K562 (cell line): Measurements from ENCODE around the gene TIMM10. TPM values are rescaled to one million over a fixed set of nuclear protein-coding genes. Genes with fewer than 3 reads are reported as not detected.
A peak's percentile ranks its signal among the peaks of the same experiment; 100 is the strongest.

Source experiments
- ETS2 ChIP-seq: IDR thresholded peaks from 2 replicates; pipeline ENCODE4 v1.6.1; 2016; ENCODE audit warnings: borderline replicate concordance, missing genetic modification characterization, mild to moderate bottlenecking, moderate library complexity, missing compliant biosample characterization; ENCODE audit not compliant: poor library complexity, severe bottlenecking
- HNRNPH1 ChIP-seq: fragments of 200-400 bp; formaldehyde crosslinking; optimal IDR thresholded peaks from 2 replicates; pipeline ENCODE3; 2017; ENCODE audit warnings: low read depth, mild to moderate bottlenecking, low read length, moderate library complexity
- HNRNPL ChIP-seq: fragments of 200-400 bp; formaldehyde crosslinking; IDR thresholded peaks from 2 replicates; pipeline ENCODE4 v1.6.1; 2017; ENCODE audit warnings: low read depth, mild to moderate bottlenecking, low read length
- ID3 ChIP-seq, 2 experiments: fragments of 250-450 bp in 1 of 2; fragments of 450-650 bp in 1 of 2; sonication (Bioruptor Pico) in 1 of 2; IDR thresholded peaks; 2 replicates each; pipeline versions ENCODE4 v1.6.1 to v1.8.0; 2016 to 2021; ENCODE audit warnings: mild to moderate bottlenecking in 2 of 2, moderate library complexity in 2 of 2, missing compliant biosample characterization in 1 of 2, missing genetic modification characterization in 1 of 2
- SMAD2 ChIP-seq: fragments of 150-350 bp; IDR thresholded peaks from 2 replicates; pipeline ENCODE4 v1.6.1; 2014; ENCODE audit warnings: low read depth, mild to moderate bottlenecking, low read length
- SRSF3 ChIP-seq: fragments of 200-400 bp; formaldehyde crosslinking; IDR thresholded peaks from 2 replicates; pipeline ENCODE4 v1.6.1; 2016; ENCODE audit warnings: mild to moderate bottlenecking, low read length, moderate library complexity; ENCODE audit not compliant: insufficient read depth
- SRSF9 ChIP-seq: fragments of 200-400 bp; formaldehyde crosslinking; IDR thresholded peaks from 2 replicates; pipeline ENCODE4 v1.6.1; 2017; ENCODE audit warnings: low read depth, low read length, borderline replicate concordance
- TARDBP ChIP-seq: fragments of 450-650 bp; IDR thresholded peaks from 2 replicates; pipeline ENCODE4 v1.6.1; 2016
- XRCC4 ChIP-seq: IDR thresholded peaks from one replicate; pipeline ENCODE4 v1.6.1; 2011; ENCODE audit not compliant: insufficient read depth, insufficient read length; ENCODE audit errors: extremely low read depth
- ZBTB43 ChIP-seq: sonication (generic); formaldehyde crosslinking; IDR thresholded peaks from 2 replicates; pipeline ENCODE4 v1.8.0; 2023; ENCODE audit warnings: mild to moderate bottlenecking, missing genetic modification reagents
- ZFP1 ChIP-seq: fragments of 450-650 bp; formaldehyde crosslinking; IDR thresholded peaks from 2 replicates; pipeline ENCODE4 v1.4.0; 2020; ENCODE audit warnings: mild to moderate bottlenecking, mixed read lengths
- ZNF143 ChIP-seq: sonication (generic); formaldehyde crosslinking; IDR thresholded peaks from 2 replicates; pipeline ENCODE4 v1.9.0; 2022; ENCODE audit warnings: mild to moderate bottlenecking, missing genetic modification reagents
- ZNF316 ChIP-seq: fragments of 450-650 bp; IDR thresholded peaks from 2 replicates; pipeline ENCODE4 v1.6.1; 2016
- ZNF318 ChIP-seq, 2 experiments: fragments of 450-650 bp; IDR thresholded peaks; 2 replicates each; pipeline ENCODE4 v1.6.1; 2016; ENCODE audit warnings: mild to moderate bottlenecking in 2 of 2, borderline replicate concordance in 1 of 2, low read depth in 1 of 2, moderate library complexity in 1 of 2
- ZNF408 ChIP-seq: fragments of 250-450 bp; sonication (Bioruptor Pico); IDR thresholded peaks from 2 replicates; pipeline ENCODE4 v1.4.0; 2020; ENCODE audit warnings: low read depth, mild to moderate bottlenecking, moderate library complexity
- ZNF830 ChIP-seq: fragments of 250-450 bp; sonication (Bioruptor Pico); IDR thresholded peaks from 2 replicates; pipeline ENCODE4 v1.5.0; 2021; ENCODE audit warnings: mild to moderate bottlenecking
- polyA plus RNA-seq, 8 experiments: library from polyadenylated mRNA; depleted of rRNA in 4 of 8; stranded (reverse) in 5 of 8; unstranded in 3 of 8; fragments of >200 nt; fragmentation: Nextera tagmentation in 2 of 8; fragmentation: Illumina TruSeq in 1 of 8; extraction: Ambion mirVana in 2 of 8; extraction: Trizol in 1 of 8; gene quantifications; 2 replicates each; pipeline versions ENCODE4 v1.2.1 to v1.2.3, GENCODE V29; 2011 to 2014; ENCODE audit warnings: inconsistent platforms in 1 of 8, missing spikeins in 1 of 8
- total RNA-seq, 7 experiments: library from RNA; depleted of rRNA in 6 of 7; stranded (reverse); fragments of >200 nt in 6 of 7; fragmentation: Illumina TruSeq in 2 of 7; extraction: Trizol in 2 of 7; gene quantifications; 2 replicates each; pipeline versions ENCODE4 v1.2.1 to v1.2.3, GENCODE V29; 2011 to 2021; ENCODE audit warnings: low replicate concordance in 1 of 7

TIMM10 gene
- total and polyA plus RNA-seq, 9 of the 15 experiments (the other 6 are each of a cell fraction or from before 2014, with no cell fraction given): 109 to 553 (median 172) TPM

GRCh38 chr11:57493507-57494503 lies 36.7 kb downstream of the TIMM10 start (continued):
- TF ChIP-seq ZNF318 (IDR thresholded peaks at IDR 0.05; ENCODE audit: borderline replicate concordance in 1 of 2, low read depth in 1 of 2) (no peak), HNRNPL (no peak), ZNF408 (no peak), XRCC4 (no peak), ZNF143 (CRISPR knock-in tag) (0 out of 2 replicates have a peak, but pooled peaks have one; percentile 30), HNRNPH1 (no peak), SRSF9 (no peak), ETS2 (tag) (no peak), TARDBP (0 out of 2 replicates have a peak, but pooled peaks have one; percentile 24), SMAD2 (no peak), SRSF3 (peak; percentile 89; the same call in 1 of the 2 replicates), ZBTB43 (CRISPR knock-in tag) (no peak), ZNF316 (no peak), ID3 (CRISPR knock-in tag; IDR thresholded peaks at IDR 0.05) (no peak), ID3 (tag; IDR thresholded peaks at IDR 0.05) (peak; percentile 91), ZFP1 (CRISPR knock-in tag) (no peak), ZNF830 (CRISPR knock-in tag) (no peak)
